HG03025 (cell line): ENCODE results near the gene PDCD2.
"Not testable (repeated sequence)": the region's sequence is repeated elsewhere in the genome, so short reads cannot be mapped to it uniquely, and the experiment has no call there.

ENCODE experiments used
- ATAC-seq: cut with Tn5 transposase; IDR thresholded peaks from one replicate; pipeline ENCODE4 v1.9.1; 2021; ENCODE audit warnings: mild to moderate bottlenecking, moderate library complexity; ENCODE audit not compliant: unreplicated experiment, low FRiP score

Gene PDCD2

GRCh38 chr6:170584181-170584953, at the start of gene PDCD2:
TSS of gene PDCD2 (minus strand) at chr6:170584637. CDS start at chr6:170584581, 56 bp downstream.
- ATAC-seq = peak; percentile 96

- not testable (repeated sequence) for ATAC-seq
Measured at GRCh38 chr6:170616020-170616554, 31.6 kb upstream of the PDCD2 start.

- peak; percentile 75 for ATAC-seq
Measured at GRCh38 chr6:170612256-170612804, 27.9 kb upstream of the PDCD2 start.

- ATAC-seq = not testable (repeated sequence)
Measured at GRCh38 chr6:170609225-170609624, 24.8 kb upstream of the PDCD2 start.

- no peak for ATAC-seq
Measured at GRCh38 chr6:170605574-170606259, 21.3 kb upstream of the PDCD2 start.

GRCh38 chr6:170597278-170597677, 12.8 kb upstream of the PDCD2 start:
- ATAC-seq = no peak

- ATAC-seq = no peak
Measured at GRCh38 chr6:170596426-170596825, 12.0 kb upstream of the PDCD2 start.

- no peak for ATAC-seq
Measured at GRCh38 chr6:170590725-170591124, 6.3 kb upstream of the PDCD2 start.

GRCh38 chr6:170584954-170585498, 589 bp upstream of the PDCD2 start:
- ATAC-seq = peak; percentile 32

- no peak for ATAC-seq
Measured at GRCh38 chr6:170583756-170584180, 669 bp downstream of the PDCD2 start.

- ATAC-seq = no peak
Measured at GRCh38 chr6:170578909-170579308, 5.5 kb downstream of the PDCD2 start.

- ATAC-seq = no peak
Measured at GRCh38 chr6:170575250-170575649, 9.2 kb downstream of the PDCD2 start.

GRCh38 chr6:170572704-170573466, 11.6 kb downstream of the PDCD2 start:
- no peak for ATAC-seq

GRCh38 chr6:170564936-170565530, 19.4 kb downstream of the PDCD2 start:
- no peak for ATAC-seq

GRCh38 chr6:170561555-170561954, 22.9 kb downstream of the PDCD2 start:
- no peak for ATAC-seq

GRCh38 chr6:170555305-170555704, 29.1 kb downstream of the PDCD2 start:
- no peak for ATAC-seq

GRCh38 chr6:170554796-170555137, 29.7 kb downstream of the PDCD2 start:
- no peak for ATAC-seq

- peak; percentile 98 for ATAC-seq
Measured at GRCh38 chr6:170554013-170554795, 30.2 kb downstream of the PDCD2 start, which contains the start of gene TBP. TSS of gene TBP (plus strand) at chr6:170554369. CDS start at chr6:170557030, 2,661 bp downstream.

- peak; percentile 36 for ATAC-seq
Measured at GRCh38 chr6:170553534-170554012, 30.9 kb downstream of the PDCD2 start.
